HCT116 (cell line): ENCODE results near the gene IRAK2.

Experiments
- CTCF ChIP-seq, 3 experiments: fragments of 200-600 bp in 1 of 3; sonication (generic) in 1 of 3; IDR thresholded peaks in 2 of 3; conservative IDR thresholded peaks in 1 of 3; 2 replicates each; pipeline ENCODE4 v1.5.1; 2012 to 2017; ENCODE audit warnings: low read depth in 2 of 3, low read length in 2 of 3, antibody characterized with exemption in 1 of 3, borderline replicate concordance in 1 of 3, control low read depth in 1 of 3, mild to moderate bottlenecking in 1 of 3, mixed read lengths in 1 of 3, mixed run types in 1 of 3, moderate library complexity in 1 of 3; ENCODE audit not compliant: insufficient read depth in 1 of 3
- EGR1 ChIP-seq: IDR thresholded peaks from 2 replicates; pipeline ENCODE4 v1.6.1; 2012; ENCODE audit warnings: low read depth
- ELF1 ChIP-seq: IDR thresholded peaks from 2 replicates; pipeline ENCODE4 v1.6.1; 2012; ENCODE audit warnings: low read depth, borderline replicate concordance
- EZH2phosphoT487 ChIP-seq: fragments of 200-600 bp; IDR thresholded peaks from 2 replicates; pipeline ENCODE4 v1.6.1; 2018; ENCODE audit warnings: antibody characterized with exemption, borderline replicate concordance
- POLR2A ChIP-seq: IDR thresholded peaks from 2 replicates; pipeline ENCODE4 v1.7.0; 2011; ENCODE audit warnings: borderline replicate concordance; ENCODE audit not compliant: insufficient read depth, insufficient read length; ENCODE audit errors: extremely low read depth
- SIN3A ChIP-seq: IDR thresholded peaks from 2 replicates; pipeline ENCODE4 v1.6.1; 2012; ENCODE audit warnings: low read depth
- SP1 ChIP-seq: IDR thresholded peaks from 2 replicates; pipeline ENCODE4 v1.6.1; 2012; ENCODE audit warnings: low read depth

GRCh38 chr3:10140996-10141546 lies 23.6 kb upstream of the IRAK2 start:
- TF ChIP-seq ELF1 (no peak), CTCF (IDR thresholded peaks at IDR 0.05 in 2 of 3, conservative IDR thresholded peaks at IDR 0.05 in 1 of 3; ENCODE audit: borderline replicate concordance in 1 of 3, insufficient read depth in 1 of 3, low read depth in 2 of 3, low read length in 2 of 3) (no peak), EZH2phosphoT487 (no peak), SP1 (no peak), EGR1 (no peak), POLR2A (no peak), SIN3A (no peak)
